ENCODE results near the gene NPS.

DNA sequence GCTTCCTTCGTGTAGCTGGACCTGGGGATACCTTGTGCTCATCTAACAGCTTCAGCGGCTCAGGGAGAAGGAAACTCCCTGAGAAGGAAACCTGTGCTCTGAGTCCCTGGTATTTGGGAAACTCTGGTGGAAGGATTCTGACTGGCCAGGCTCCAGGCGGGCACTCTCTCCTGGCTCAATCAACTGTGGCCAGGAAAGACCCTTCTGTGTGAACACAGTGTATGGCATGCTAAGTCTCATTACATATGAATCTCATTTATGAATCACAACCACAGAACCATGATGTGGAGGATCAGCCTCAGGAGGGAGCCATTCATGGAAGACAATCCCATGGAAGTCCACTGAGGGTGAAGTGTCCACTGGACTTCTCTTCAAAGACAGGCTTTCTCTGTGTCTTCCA, 20.9 kb downstream of the NPS start:
- no peak for TF ChIP-seq POLR2A (IDR thresholded peaks at IDR 0.05)
- TF ChIP-seq, protein P1, sequence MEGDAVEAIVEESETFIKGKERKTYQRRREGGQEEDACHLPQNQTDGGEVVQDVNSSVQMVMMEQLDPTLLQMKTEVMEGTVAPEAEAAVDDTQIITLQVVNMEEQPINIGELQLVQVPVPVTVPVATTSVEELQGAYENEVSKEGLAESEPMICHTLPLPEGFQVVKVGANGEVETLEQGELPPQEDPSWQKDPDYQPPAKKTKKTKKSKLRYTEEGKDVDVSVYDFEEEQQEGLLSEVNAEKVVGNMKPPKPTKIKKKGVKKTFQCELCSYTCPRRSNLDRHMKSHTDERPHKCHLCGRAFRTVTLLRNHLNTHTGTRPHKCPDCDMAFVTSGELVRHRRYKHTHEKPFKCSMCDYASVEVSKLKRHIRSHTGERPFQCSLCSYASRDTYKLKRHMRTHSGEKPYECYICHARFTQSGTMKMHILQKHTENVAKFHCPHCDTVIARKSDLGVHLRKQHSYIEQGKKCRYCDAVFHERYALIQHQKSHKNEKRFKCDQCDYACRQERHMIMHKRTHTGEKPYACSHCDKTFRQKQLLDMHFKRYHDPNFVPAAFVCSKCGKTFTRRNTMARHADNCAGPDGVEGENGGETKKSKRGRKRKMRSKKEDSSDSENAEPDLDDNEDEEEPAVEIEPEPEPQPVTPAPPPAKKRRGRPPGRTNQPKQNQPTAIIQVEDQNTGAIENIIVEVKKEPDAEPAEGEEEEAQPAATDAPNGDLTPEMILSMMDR (IDR thresholded peaks at IDR 0.05 in 8 of 11, conservative IDR thresholded peaks at IDR 0.05 in 3 of 11), result no peak
- no peak for TF ChIP-seq POLR2AphosphoS5 (IDR thresholded peaks at IDR 0.05)

All from spleen (tissue), 7 donors.